Mucosa of rectum (tissue), 2 donors: ENCODE results near the gene OR2H2.

ENCODE experiments used
- H3K27ac ChIP-seq, 2 donors: one replicate each; pipeline ENCODE4 v1.7.0; 2013; ENCODE audit warnings: inconsistent platforms in 2 of 2, low read depth in 2 of 2, low read length in 2 of 2
- H3K27me3 ChIP-seq, 2 donors: one replicate each; pipeline ENCODE4 v1.7.0; 2013; ENCODE audit warnings: low read length in 2 of 2; ENCODE audit not compliant: control insufficient read depth in 2 of 2, insufficient read depth in 2 of 2
- H3K36me3 ChIP-seq, 2 donors: one replicate each; pipeline ENCODE4 v1.7.0; 2013; ENCODE audit warnings: low read length in 2 of 2; ENCODE audit not compliant: control insufficient read depth in 2 of 2, insufficient read depth in 2 of 2
- H3K4me1 ChIP-seq, 2 donors: one replicate each; pipeline ENCODE4 v1.7.0; 2013; ENCODE audit warnings: low read length in 2 of 2, mild to moderate bottlenecking in 1 of 2; ENCODE audit not compliant: control insufficient read depth in 2 of 2, insufficient read depth in 2 of 2
- H3K4me3 ChIP-seq, 2 donors: one replicate each; pipeline ENCODE4 v1.7.0; 2013; ENCODE audit warnings: low read length in 2 of 2
- H3K9ac ChIP-seq, 2 donors: one replicate each; pipeline ENCODE4 v1.7.0; 2013; ENCODE audit warnings: low read length in 2 of 2, low read depth in 1 of 2, mild to moderate bottlenecking in 1 of 2
- H3K9me3 ChIP-seq, 2 donors: one replicate each; pipeline ENCODE4 v1.7.0; 2013; ENCODE audit warnings: low read length in 2 of 2; ENCODE audit not compliant: control insufficient read depth in 2 of 2
- donor health status: healthy.
- donor health status: Normal muscosa, but diverticular disease.

The OR2H2 gene

GRCh38 chr6:29584821-29585220 is at the start of gene OR2H2:
Gene OR2H2, plus strand, starts transcription at chr6:29585121. Its CDS starts 2,824 bp downstream, at chr6:29587945.
- Histone ChIP-seq H3K9me3 (no peaks in the 10 kb centered on the region), H3K27ac (no peak within 1 kb of the TSS), H3K9ac (no peak within 1 kb of the TSS), H3K4me1 (no peaks in the 10 kb centered on the region), H3K4me3 (no peak within 1 kb of the TSS), H3K36me3 (no peaks in the 10 kb centered on the region), H3K27me3 (no peaks in the 10 kb centered on the region)

GRCh38 chr6:29537714-29538403 is 47.1 kb upstream of the OR2H2 start:
- Histone ChIP-seq H3K4me3 (no peak overlapping the region), H3K36me3 (no peaks in the 10 kb centered on the region), H3K4me1 (no peaks in the 10 kb centered on the region), H3K27ac (no peak overlapping the region), H3K9me3 (no peaks in the 10 kb centered on the region), H3K27me3 (no peaks in the 10 kb centered on the region), H3K9ac (no peak overlapping the region)

DNA sequence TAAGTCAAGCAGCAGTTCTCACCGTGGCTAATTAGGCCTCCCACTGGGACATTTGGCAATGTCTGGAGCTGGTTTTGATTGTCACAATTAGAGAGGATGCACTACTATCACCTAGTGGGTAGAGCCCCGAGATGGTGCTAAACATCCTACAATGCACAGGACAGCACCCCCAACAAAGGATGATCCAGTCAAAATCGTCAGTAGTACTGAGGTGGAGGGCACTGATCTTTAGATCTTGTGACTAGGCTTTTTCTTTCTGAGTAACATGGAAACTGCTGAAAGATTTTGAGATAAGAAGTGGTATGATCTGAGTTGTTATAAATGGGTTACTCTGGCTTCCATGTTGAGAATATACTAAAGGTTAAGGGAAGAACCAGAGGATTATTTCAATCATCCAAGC is 37.3 kb upstream of the OR2H2 start:
- Histone ChIP-seq H3K4me3 (no peak overlapping the region), H3K27ac (no peak overlapping the region), H3K9me3 (no peaks in the 10 kb centered on the region), H3K9ac (no peak overlapping the region), H3K36me3 (no peaks in the 10 kb centered on the region), H3K4me1 (no peaks in the 10 kb centered on the region), H3K27me3 (peaks cover 0 to 4% of the 10 kb centered on the region in 2 donors)

DNA sequence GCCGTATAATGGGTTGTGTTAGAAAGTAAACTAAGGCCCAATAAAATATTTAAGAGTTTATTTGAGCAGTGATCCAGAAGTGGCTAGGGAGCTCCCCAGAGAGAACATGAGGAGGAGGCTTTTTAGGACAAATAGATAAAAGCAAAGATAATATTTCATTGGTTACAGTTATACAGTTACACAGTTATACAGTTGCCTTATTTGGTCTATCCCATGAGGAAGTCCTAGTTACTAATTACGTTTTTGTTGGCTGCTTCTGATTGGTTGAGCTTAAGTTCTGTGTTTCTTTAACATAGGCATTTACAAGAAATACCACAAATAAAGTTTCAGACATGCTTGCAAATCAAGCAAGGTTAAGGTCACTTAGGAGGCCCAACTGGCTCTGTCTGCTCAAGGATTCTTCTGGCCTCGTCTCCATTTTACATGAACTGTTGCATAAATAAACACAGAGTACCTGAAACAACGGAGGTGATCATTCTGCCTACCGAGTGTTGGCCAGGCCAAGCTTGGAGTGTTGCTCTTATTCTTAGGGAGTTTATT is 32.3 kb upstream of the OR2H2 start:
- Histone ChIP-seq H3K9me3 (no peaks in the 10 kb centered on the region), H3K27me3 (peaks cover 15 to 26% of the 10 kb centered on the region in 2 donors), H3K36me3 (no peaks in the 10 kb centered on the region), H3K9ac (no peak overlapping the region), H3K4me3 (peak overlapping the region; percentile 22 to 58), H3K4me1 (no peaks in the 10 kb centered on the region), H3K27ac (no peak overlapping the region)

DNA sequence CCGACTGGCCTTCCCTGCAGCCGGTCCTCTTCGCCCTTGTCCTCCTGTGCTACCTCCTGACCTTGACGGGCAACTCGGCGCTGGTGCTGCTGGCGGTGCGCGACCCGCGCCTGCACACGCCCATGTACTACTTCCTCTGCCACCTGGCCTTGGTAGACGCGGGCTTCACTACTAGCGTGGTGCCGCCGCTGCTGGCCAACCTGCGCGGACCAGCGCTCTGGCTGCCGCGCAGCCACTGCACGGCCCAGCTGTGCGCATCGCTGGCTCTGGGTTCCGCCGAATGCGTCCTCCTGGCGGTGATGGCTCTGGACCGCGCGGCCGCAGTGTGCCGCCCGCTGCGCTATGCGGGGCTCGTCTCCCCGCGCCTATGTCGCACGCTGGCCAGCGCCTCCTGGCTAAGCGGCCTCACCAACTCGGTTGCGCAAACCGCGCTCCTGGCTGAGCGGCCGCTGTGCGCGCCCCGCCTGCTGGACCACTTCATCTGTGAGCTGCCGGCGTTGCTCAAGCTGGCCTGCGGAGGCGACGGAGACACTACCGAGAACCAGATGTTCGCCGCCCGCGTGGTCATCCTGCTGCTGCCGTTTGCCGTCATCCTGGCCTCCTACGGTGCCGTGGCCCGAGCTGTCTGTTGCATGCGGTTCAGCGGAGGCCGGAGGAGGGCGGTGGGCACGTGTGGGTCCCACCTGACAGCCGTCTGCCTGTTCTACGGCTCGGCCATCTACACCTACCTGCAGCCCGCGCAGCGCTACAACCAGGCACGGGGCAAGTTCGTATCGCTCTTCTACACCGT is 31.5 kb upstream of the OR2H2 start:
- H3K4me3 ChIP-seq = peak overlapping the region; percentile 30 to 58
- no peak overlapping the region for H3K27ac ChIP-seq
- no peaks in the 10 kb centered on the region for H3K9me3 ChIP-seq
- H3K9ac ChIP-seq = no peak overlapping the region
- no peaks in the 10 kb centered on the region for H3K4me1 ChIP-seq
- peaks cover 15 to 26% of the 10 kb centered on the region in 2 donors for H3K27me3 ChIP-seq
- H3K36me3 ChIP-seq = no peaks in the 10 kb centered on the region

DNA sequence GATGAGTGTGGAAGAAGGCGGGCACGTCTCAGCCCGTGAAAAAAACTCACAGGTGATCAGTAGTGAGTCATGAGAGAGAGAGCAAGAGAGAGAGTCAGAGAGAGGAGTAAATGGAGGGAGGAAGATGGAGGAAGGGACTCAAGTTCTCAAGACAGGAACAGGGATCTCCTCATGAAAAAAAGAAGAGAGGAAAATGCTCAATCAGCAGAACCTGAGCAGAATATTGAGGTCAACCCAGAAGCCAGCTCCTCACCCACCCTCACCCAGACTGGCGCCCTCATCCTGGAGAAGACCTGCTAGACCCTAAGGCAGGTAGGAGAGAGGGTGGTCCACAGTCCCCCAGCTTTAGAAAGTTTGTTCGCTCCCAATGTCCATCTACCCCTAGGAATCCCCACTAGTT is 30.2 kb upstream of the OR2H2 start:
- H3K27ac ChIP-seq = no peak overlapping the region
- H3K4me3 ChIP-seq = no peak overlapping the region
- H3K27me3 ChIP-seq = peaks cover 15 to 26% of the 10 kb centered on the region in 2 donors
- H3K36me3 ChIP-seq = no peaks in the 10 kb centered on the region
- no peaks in the 10 kb centered on the region for H3K4me1 ChIP-seq
- no peak overlapping the region for H3K9ac ChIP-seq
- H3K9me3 ChIP-seq = no peaks in the 10 kb centered on the region

DNA sequence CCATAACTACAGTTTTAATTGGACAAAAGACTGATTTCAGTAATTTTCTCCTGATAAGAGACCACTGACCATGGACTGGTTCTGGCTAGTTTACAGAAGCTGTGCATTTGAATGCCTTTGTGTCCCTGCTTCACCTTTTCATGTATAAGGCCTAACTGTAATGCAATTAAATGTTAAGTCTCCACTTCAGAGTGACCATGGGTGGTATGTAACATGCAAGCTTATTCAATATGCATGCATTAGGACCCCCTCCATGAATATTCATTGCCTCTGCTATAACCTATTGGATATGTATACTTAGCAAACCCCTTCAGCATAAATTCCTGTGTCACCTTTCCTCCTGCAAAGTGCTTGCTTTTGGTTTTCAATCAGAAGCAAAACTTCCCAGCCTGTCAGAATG is 27.6 kb upstream of the OR2H2 start:
- H3K27ac ChIP-seq = no peak overlapping the region
- no peaks in the 10 kb centered on the region for H3K4me1 ChIP-seq
- H3K4me3 ChIP-seq = no peak overlapping the region
- H3K36me3 ChIP-seq = no peaks in the 10 kb centered on the region
- H3K27me3 ChIP-seq = peaks cover 15 to 24% of the 10 kb centered on the region in 2 donors
- H3K9me3 ChIP-seq = no peaks in the 10 kb centered on the region
- no peak overlapping the region for H3K9ac ChIP-seq

DNA sequence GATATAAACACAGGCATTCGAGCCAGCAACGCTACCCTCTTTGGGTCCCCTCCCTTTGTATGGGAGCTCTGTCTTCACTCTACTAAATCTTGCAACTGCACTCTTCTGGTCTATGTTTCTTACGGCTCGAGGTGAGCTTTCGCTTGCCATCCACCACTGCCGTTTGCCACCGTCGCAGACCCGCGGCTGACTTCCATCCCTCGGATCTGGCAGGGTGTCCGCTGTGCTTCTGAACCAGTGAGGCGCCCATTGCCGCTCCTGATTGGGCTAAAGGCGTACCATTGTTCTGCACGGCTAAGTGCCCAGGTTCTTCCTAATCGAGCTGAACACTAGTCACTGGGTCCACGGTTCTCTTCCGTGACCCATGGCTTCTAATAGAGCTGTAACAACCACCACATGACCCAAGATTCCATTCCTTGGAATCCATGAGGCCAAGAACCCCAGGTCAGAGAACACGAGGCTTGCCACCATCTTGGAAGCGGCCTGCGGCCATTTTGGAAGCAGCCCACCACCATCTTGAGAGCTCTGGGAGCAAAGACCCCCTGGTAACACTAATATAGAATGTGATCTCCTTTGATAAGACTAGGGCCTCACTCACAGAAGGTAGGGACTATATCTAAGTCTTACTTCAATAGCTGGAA is 26.4 kb upstream of the OR2H2 start:
- Histone ChIP-seq H3K9me3 (no peaks in the 10 kb centered on the region), H3K4me1 (no peaks in the 10 kb centered on the region), H3K9ac (no peak overlapping the region), H3K27me3 (peaks cover 11 to 12% of the 10 kb centered on the region in 2 donors), H3K27ac (no peak overlapping the region), H3K36me3 (no peaks in the 10 kb centered on the region), H3K4me3 (no peak overlapping the region)

GRCh38 chr6:29559524-29560287 is 25.2 kb upstream of the OR2H2 start, which contains the start of gene UBD:
Gene UBD, minus strand, starts transcription at chr6:29559732. Its CDS starts 31 bp downstream, at chr6:29559701.
- Histone ChIP-seq H3K27ac (no peak within 1 kb of the TSS), H3K9ac (no peak within 1 kb of the TSS), H3K4me3 (no peak within 1 kb of the TSS), H3K4me1 (no peaks in the 10 kb centered on the region), H3K36me3 (no peaks in the 10 kb centered on the region), H3K27me3 (peaks cover 4% of the 10 kb centered on the region in 2 donors), H3K9me3 (no peaks in the 10 kb centered on the region)
